H1 (cell line): ENCODE results near the gene TNS4. TPM values are rescaled to one million over a fixed set of nuclear protein-coding genes. Genes with fewer than 3 reads are reported as not detected.

Experiments
- CTCF ChIA-PET: fragments of 300-600 bp; sonication (Branson Sonifier 250); formaldehyde crosslinking; loops from one replicate; lab custom pipeline; 2021; ENCODE audit not compliant: partially characterized antibody; lab: Charles Lee
- POLR2A ChIA-PET: fragments of 300-600 bp; sonication (Branson Sonifier 250); formaldehyde crosslinking; loops from one replicate; lab custom pipeline; 2021; ENCODE audit warnings: inconsistent platforms; ENCODE audit not compliant: partially characterized antibody; lab: Charles Lee
- DNase-seq, 2 experiments: peaks; one replicate each; pipeline versions ENCODE4 v3.0.0 to v3.0.0-alpha.2; 2010 to 2022; ENCODE audit warnings: low spot score in 2 of 2, low read depth in 1 of 2, mixed read lengths in 1 of 2
- FAIRE-seq: peaks from 2 replicates; lab custom pipeline; 2011; peaks lifted over from hg19 to GRCh38; lab: Jason Lieb, UNC
- H2AFZ ChIP-seq: 2 replicates; pipeline ENCODE4 v1.8.1; 2012; ENCODE audit warnings: low read length, inconsistent platforms
- H2AK5ac ChIP-seq: 2 replicates; pipeline ENCODE4 v1.6.1; 2013; ENCODE audit warnings: low read depth, low read length
- H2BK120ac ChIP-seq: replicated peaks from 2 replicates; pipeline ENCODE3; 2013; ENCODE audit warnings: low read depth, low read length, inconsistent platforms
- H2BK12ac ChIP-seq: 2 replicates; pipeline ENCODE4 v1.6.1; 2013; ENCODE audit warnings: low read depth, low read length
- H2BK15ac ChIP-seq: 2 replicates; pipeline ENCODE4 v1.6.1; 2013; ENCODE audit warnings: low read length
- H2BK20ac ChIP-seq: 2 replicates; pipeline ENCODE4 v1.6.1; 2013; ENCODE audit warnings: low read length
- H2BK5ac ChIP-seq: 2 replicates; pipeline ENCODE4 v1.6.1; 2013; ENCODE audit warnings: low read depth, low read length
- H3K14ac ChIP-seq: 2 replicates; pipeline ENCODE4 v1.6.1; 2013; ENCODE audit warnings: inconsistent platforms; ENCODE audit not compliant: insufficient read length
- H3K18ac ChIP-seq: 2 replicates; pipeline ENCODE4 v1.6.1; 2013; ENCODE audit warnings: low read length; ENCODE audit errors: extremely low read depth
- H3K23ac ChIP-seq: 2 replicates; pipeline ENCODE4 v1.6.1; 2013; ENCODE audit warnings: inconsistent platforms; ENCODE audit not compliant: insufficient read length
- H3K23me2 ChIP-seq: 2 replicates; pipeline ENCODE4 v1.6.1; 2013; ENCODE audit warnings: low read depth, low read length
- H3K27ac ChIP-seq: 2 replicates; pipeline ENCODE4 v1.6.1; 2011; ENCODE audit warnings: low read depth, low read length, inconsistent platforms
- H3K27me3 ChIP-seq, 4 experiments: replicated peaks in 1 of 4; 1 replicate in 1 of 4; 2 replicates in 3 of 4; pipeline versions ENCODE4 v1.6.1 to v1.8.1; 2011 to 2013; ENCODE audit warnings: low read length in 3 of 4, mild to moderate bottlenecking in 3 of 4, inconsistent platforms in 2 of 4, mixed read lengths in 2 of 4, moderate library complexity in 1 of 4; ENCODE audit not compliant: control insufficient read depth in 3 of 4, insufficient read depth in 3 of 4; ENCODE audit errors: extremely low read depth in 1 of 4
- H3K36me3 ChIP-seq, 4 experiments: 2 replicates each; pipeline versions ENCODE4 v1.6.1 to v1.8.1; 2011 to 2013; ENCODE audit warnings: mild to moderate bottlenecking in 4 of 4, low read length in 3 of 4, moderate library complexity in 2 of 4, control low read depth in 1 of 4, inconsistent platforms in 1 of 4; ENCODE audit not compliant: insufficient read depth in 4 of 4, control insufficient read depth in 2 of 4
- H3K4ac ChIP-seq: replicated peaks from 2 replicates; pipeline ENCODE3; 2013; ENCODE audit warnings: low read length, low read depth, mixed read lengths, inconsistent platforms; ENCODE audit not compliant: insufficient read length
- H3K4me1 ChIP-seq, 4 experiments: replicated peaks in 1 of 4; 1 replicate in 1 of 4; 2 replicates in 3 of 4; pipeline versions ENCODE4 v1.6.1 to v1.8.1; 2011 to 2013; ENCODE audit warnings: low read length in 3 of 4, inconsistent platforms in 2 of 4, mixed read lengths in 1 of 4; ENCODE audit not compliant: insufficient read depth in 4 of 4, control insufficient read depth in 3 of 4
- H3K4me2 ChIP-seq, 2 experiments: 2 replicates each; pipeline versions ENCODE4 v1.6.1 to v1.8.1; 2011 to 2013; ENCODE audit warnings: low read depth in 2 of 2, low read length in 2 of 2, control low read depth in 1 of 2, inconsistent platforms in 1 of 2, mild to moderate bottlenecking in 1 of 2; ENCODE audit not compliant: insufficient read depth in 1 of 2
- H3K4me3 ChIP-seq, 4 experiments: fragments of 200-600, 300-600 bp in 1 of 4; sonication (generic), shearing (Covaris generic), sonication (Bioruptor Twin) in 1 of 4; 2 replicates each; pipeline versions ENCODE4 v1.5.1 to v1.8.1; 2011 to 2016; ENCODE audit warnings: low read length in 4 of 4, low read depth in 3 of 4, control low read depth in 2 of 4, inconsistent platforms in 2 of 4, mild to moderate bottlenecking in 2 of 4, mixed read lengths in 1 of 4, moderate library complexity in 1 of 4; ENCODE audit not compliant: insufficient read depth in 2 of 4; ENCODE audit errors: extremely low read depth in 1 of 4
- H3K56ac ChIP-seq: replicated peaks from 2 replicates; pipeline ENCODE3; 2013; ENCODE audit warnings: low read depth, mild to moderate bottlenecking, mixed read lengths, low read length, inconsistent platforms; ENCODE audit not compliant: insufficient read length
- H3K79me1 ChIP-seq: 2 replicates; pipeline ENCODE4 v1.6.1; 2013; ENCODE audit warnings: low read depth, low read length, control low read depth
- H3K79me2 ChIP-seq, 2 experiments: 2 replicates each; pipeline versions ENCODE4 v1.6.1 to v1.8.1; 2012 to 2013; ENCODE audit warnings: low read length in 2 of 2, mild to moderate bottlenecking in 2 of 2, inconsistent platforms in 1 of 2; ENCODE audit not compliant: insufficient read depth in 2 of 2, control insufficient read depth in 1 of 2
- H3K9ac ChIP-seq, 4 experiments: replicated peaks in 1 of 4; 1 replicate in 1 of 4; 2 replicates in 3 of 4; pipeline versions ENCODE4 v1.6.1 to v1.8.1; 2011 to 2013; ENCODE audit warnings: low read depth in 3 of 4, low read length in 3 of 4, control low read depth in 2 of 4, mild to moderate bottlenecking in 2 of 4, moderate library complexity in 2 of 4, inconsistent platforms in 1 of 4; ENCODE audit errors: extremely low read depth in 1 of 4
- H3K9me3 ChIP-seq, 2 experiments: 2 replicates each; pipeline versions ENCODE4 v1.6.1 to v1.8.1; 2012 to 2013; ENCODE audit warnings: mild to moderate bottlenecking in 2 of 2, moderate library complexity in 2 of 2, control low read depth in 1 of 2, inconsistent platforms in 1 of 2, low read depth in 1 of 2, low read length in 1 of 2, mixed read lengths in 1 of 2; ENCODE audit not compliant: insufficient read depth in 2 of 2
- H4K20me1 ChIP-seq, 2 experiments: replicated peaks in 1 of 2; 2 replicates each; pipeline versions ENCODE3 to v1.8.1; 2011 to 2013; ENCODE audit warnings: inconsistent platforms in 2 of 2, low read length in 2 of 2, mild to moderate bottlenecking in 1 of 2; ENCODE audit not compliant: insufficient read depth in 2 of 2, control insufficient read depth in 1 of 2
- H4K5ac ChIP-seq: 2 replicates; pipeline ENCODE4 v1.6.1; 2013; ENCODE audit warnings: low read length, low read depth, mixed read lengths, inconsistent platforms; ENCODE audit not compliant: insufficient read length
- H4K8ac ChIP-seq: 2 replicates; pipeline ENCODE4 v1.8.0; 2013; ENCODE audit warnings: mild to moderate bottlenecking, moderate library complexity, low read length, inconsistent platforms; ENCODE audit not compliant: insufficient read depth; ENCODE audit errors: extremely low read depth
- H4K91ac ChIP-seq: replicated peaks from 2 replicates; pipeline ENCODE3; 2013; ENCODE audit warnings: low read length, mixed read lengths, inconsistent platforms; ENCODE audit not compliant: insufficient read length
- ASH2L ChIP-seq: fragments of 200-600, 300-600 bp; sonication (generic); IDR thresholded peaks from one replicate; pipeline ENCODE4 v1.7.1; 2017; ENCODE audit warnings: low read length
- CHD1 ChIP-seq: IDR thresholded peaks from 2 replicates; pipeline ENCODE4 v1.6.1; 2012; ENCODE audit warnings: low read depth, low read length, improper control_type of control experiment
- EZH2 ChIP-seq: fragments of 200-600 bp; sonication (generic); IDR thresholded peaks from 2 replicates; pipeline ENCODE4 v1.7.1; 2012; ENCODE audit warnings: low read depth, mild to moderate bottlenecking, moderate library complexity, low read length, inconsistent platforms; ENCODE audit not compliant: severe bottlenecking
- GTF2F1 ChIP-seq: IDR thresholded peaks from 2 replicates; pipeline ENCODE4 v1.6.1; 2012; ENCODE audit warnings: low read depth, low read length, improper control_type of control experiment, borderline replicate concordance
- JUND ChIP-seq: IDR thresholded peaks from 2 replicates; pipeline ENCODE4 v1.6.1; 2011; ENCODE audit warnings: mild to moderate bottlenecking, improper control_type of control experiment, low read length
- POLR2A ChIP-seq, 2 experiments: IDR thresholded peaks; 1 replicate in 1 of 2; 2 replicates in 1 of 2; pipeline ENCODE4 v1.6.1; 2011; ENCODE audit warnings: low read depth in 2 of 2, low read length in 2 of 2, mild to moderate bottlenecking in 2 of 2; ENCODE audit errors: control extremely low read depth in 1 of 2
- SIN3A ChIP-seq, 2 experiments: IDR thresholded peaks in 1 of 2; conservative IDR thresholded peaks in 1 of 2; 2 replicates each; pipeline ENCODE4 v1.6.1; 2011 to 2012; ENCODE audit warnings: low read length in 2 of 2, improper control_type of control experiment in 1 of 2, low read depth in 1 of 2, mild to moderate bottlenecking in 1 of 2
- SRF ChIP-seq: IDR thresholded peaks from 2 replicates; pipeline ENCODE4 v1.6.1; 2011; ENCODE audit warnings: mild to moderate bottlenecking, low read depth, low read length, moderate library complexity
- TAF1 ChIP-seq: IDR thresholded peaks from 2 replicates; pipeline ENCODE4 v1.6.1; 2011; ENCODE audit warnings: mild to moderate bottlenecking, low read depth, low read length
- TBP ChIP-seq: IDR thresholded peaks from 2 replicates; pipeline ENCODE4 v1.6.1; 2011; ENCODE audit warnings: low read depth, low read length, improper control_type of control experiment
- WGBS, 2 experiments: shearing (Covaris generic) in 1 of 2; methylation state at CpG; one replicate each; pipeline versions ENCODE4 v1.1.6 to v1.1.7; 2013 to 2015; ENCODE audit warnings: low lambda C conversion rate in 2 of 2, mixed read lengths in 2 of 2, inconsistent platforms in 1 of 2, low coverage in 1 of 2, missing lambda C conversion rate in 1 of 2; ENCODE audit not compliant: insufficient replicate concordance in 2 of 2, insufficient coverage in 1 of 2, insufficient read length in 1 of 2; ENCODE audit errors: extremely low coverage in 1 of 2, missing lambda C conversion rate in 1 of 2; 5-methylcytosine and 5-hydroxymethylcytosine counted together
- polyA plus RNA-seq, 7 experiments: library from polyadenylated mRNA; depleted of rRNA in 3 of 7; stranded (reverse) in 5 of 7; unstranded in 2 of 7; fragments of >200 nt in 5 of 7; fragments of 200-250 nt in 2 of 7; gene quantifications; 1 replicate in 5 of 7; 2 replicates in 1 of 7; 4 replicates in 1 of 7; pipeline versions ENCODE4 v1.2.1 to v1.2.3, GENCODE V29; 2011 to 2013; ENCODE audit warnings: missing spikeins in 2 of 7, mixed read lengths in 2 of 7
- total RNA-seq: library from RNA; stranded (reverse); fragmentation: NEBNext Ultra II Directional; extraction: Animal tissue kit (Norgen Biotek cat#: 25700); gene quantifications from 2 replicates; pipeline ENCODE4 v1.2.1, GENCODE V29; 2021
- TF ChIP-seq, protein P1 (sequence below): IDR thresholded peaks from 2 replicates; pipeline ENCODE4 v1.6.1; 2012; ENCODE audit warnings: low read length, inconsistent platforms
- TF ChIP-seq, protein P2 (sequence below): IDR thresholded peaks from 2 replicates; pipeline ENCODE4 v1.6.1; 2011; ENCODE audit warnings: low read length, improper control_type of control experiment

Gene TNS4
- total and polyA plus RNA-seq, 2 of the 8 experiments (the other 6 are each of a cell fraction or from before 2014, with no cell fraction given) = 0.20 to 0.21 TPM

DNA sequence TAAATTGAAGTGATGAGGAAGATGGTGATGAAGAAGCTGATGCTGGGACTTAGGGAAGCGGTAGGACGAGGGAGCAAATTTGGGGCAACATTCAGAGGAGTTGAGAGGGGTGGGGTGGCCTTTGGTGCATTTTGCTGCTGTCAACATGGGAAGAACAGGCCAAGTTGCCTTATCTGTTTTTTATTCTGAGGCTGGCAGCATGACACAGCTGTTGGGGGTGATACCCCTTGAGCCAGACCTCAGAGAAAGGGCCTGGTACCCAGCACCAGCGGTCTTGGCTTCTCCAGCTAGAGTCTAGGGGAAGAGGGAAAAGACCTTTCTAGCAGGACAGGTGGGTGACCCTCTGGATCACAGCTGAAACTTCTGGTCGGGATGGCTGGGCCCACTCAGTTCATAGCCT, 53.6 kb downstream of the TNS4 start:
- no peak overlapping the region for H4K8ac ChIP-seq
- no peak overlapping the region for H3K9ac ChIP-seq
- no peak overlapping the region for H3K4me2 ChIP-seq
- no peak overlapping the region for H3K27ac ChIP-seq
- no peak overlapping the region for H2BK15ac ChIP-seq
- H3K27me3 ChIP-seq = no peaks in the 10 kb centered on the region; a peak in 1 of 7 replicates
- ChIA-PET POLR2A (interaction anchor here (1.0 to 2.0 kb wide), 8 partner anchors 9 to 379 kb away, joined by 3 to 7 read pairs (median 4); no protein-coding TSS in a partner anchor), CTCF (interaction anchor here (0.6 to 34.1 kb wide), 19 partner anchors 1 to 1264 kb away, joined by 3 to 739 read pairs (median 5); partner anchors contain the start of genes GJD3 and IGFBP4)
- no peak overlapping the region for H3K4me3 ChIP-seq
- H3K14ac ChIP-seq = no peak overlapping the region
- peaks cover 11% of the 10 kb centered on the region for H3K79me1 ChIP-seq
- WGBS, 2 experiments = 97% methylated on average over 4 of the region's 4 CpGs; no CpG with 5 or more reads in 1 of the 2 experiments
- no peak overlapping the region for H2AFZ ChIP-seq
- H2BK120ac ChIP-seq = no peak overlapping the region
- peaks cover 12% of the 10 kb centered on the region for H3K23me2 ChIP-seq
- FAIRE-seq (no peak), DNase-seq (no peak)
- H3K23ac ChIP-seq = no peak overlapping the region
- H2BK5ac ChIP-seq = no peak overlapping the region
- no peak overlapping the region for H4K91ac ChIP-seq
- H4K5ac ChIP-seq = no peak overlapping the region
- H2BK12ac ChIP-seq = no peak overlapping the region
- no peaks in the 10 kb centered on the region for H3K36me3 ChIP-seq
- no peaks in the 10 kb centered on the region for H3K9me3 ChIP-seq
- H3K56ac ChIP-seq = no peak overlapping the region
- no peak overlapping the region for H2AK5ac ChIP-seq
- peaks cover 0 to 54% of the 10 kb centered on the region in 2 experiments; a peak in 3 of 4 replicates for H3K79me2 ChIP-seq
- no peak overlapping the region; the same call in 1 of the 2 replicates for H3K18ac ChIP-seq
- H4K20me1 ChIP-seq = peaks cover 2 to 4% of the 10 kb centered on the region in 2 experiments
- peaks cover 5 to 22% (median 10%) of the 10 kb centered on the region in 4 experiments for H3K4me1 ChIP-seq
- no peak overlapping the region for H3K4ac ChIP-seq
- H2BK20ac ChIP-seq = no peak overlapping the region
- TF ChIP-seq JUND (no peak), TAF1 (no peak), SIN3A (conservative IDR thresholded peaks at IDR 0.05 in 1 of 2, IDR thresholded peaks at IDR 0.05 in 1 of 2; ENCODE audit: low read depth in 1 of 2, low read length in 2 of 2) (no peak), ASH2L (no peak), SRF (no peak), POLR2A (IDR thresholded peaks at IDR 0.05; ENCODE audit: control extremely low read depth in 1 of 2, low read depth in 2 of 2, low read length in 2 of 2) (no peak), EZH2 (no peak), CHD1 (no peak), TBP (no peak), GTF2F1 (no peak)
- TF ChIP-seq, protein P1, sequence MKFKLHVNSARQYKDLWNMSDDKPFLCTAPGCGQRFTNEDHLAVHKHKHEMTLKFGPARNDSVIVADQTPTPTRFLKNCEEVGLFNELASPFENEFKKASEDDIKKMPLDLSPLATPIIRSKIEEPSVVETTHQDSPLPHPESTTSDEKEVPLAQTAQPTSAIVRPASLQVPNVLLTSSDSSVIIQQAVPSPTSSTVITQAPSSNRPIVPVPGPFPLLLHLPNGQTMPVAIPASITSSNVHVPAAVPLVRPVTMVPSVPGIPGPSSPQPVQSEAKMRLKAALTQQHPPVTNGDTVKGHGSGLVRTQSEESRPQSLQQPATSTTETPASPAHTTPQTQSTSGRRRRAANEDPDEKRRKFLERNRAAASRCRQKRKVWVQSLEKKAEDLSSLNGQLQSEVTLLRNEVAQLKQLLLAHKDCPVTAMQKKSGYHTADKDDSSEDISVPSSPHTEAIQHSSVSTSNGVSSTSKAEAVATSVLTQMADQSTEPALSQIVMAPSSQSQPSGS = no peak
- TF ChIP-seq, protein P2, sequence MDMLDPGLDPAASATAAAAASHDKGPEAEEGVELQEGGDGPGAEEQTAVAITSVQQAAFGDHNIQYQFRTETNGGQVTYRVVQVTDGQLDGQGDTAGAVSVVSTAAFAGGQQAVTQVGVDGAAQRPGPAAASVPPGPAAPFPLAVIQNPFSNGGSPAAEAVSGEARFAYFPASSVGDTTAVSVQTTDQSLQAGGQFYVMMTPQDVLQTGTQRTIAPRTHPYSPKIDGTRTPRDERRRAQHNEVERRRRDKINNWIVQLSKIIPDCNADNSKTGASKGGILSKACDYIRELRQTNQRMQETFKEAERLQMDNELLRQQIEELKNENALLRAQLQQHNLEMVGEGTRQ = no peak
